H1 (cell line): Measurements from ENCODE around the gene HPS6. TPM values are rescaled to one million over a fixed set of nuclear protein-coding genes. Genes with fewer than 3 reads are reported as not detected.

Experiments used
- BACH1 ChIP-seq: IDR thresholded peaks from 2 replicates; pipeline ENCODE4 v1.6.1; 2012; ENCODE audit warnings: low read length, improper control_type of control experiment
- SUZ12 ChIP-seq: fragments of 200-600 bp; sonication (generic); IDR thresholded peaks from 2 replicates; pipeline ENCODE4 v1.6.1; 2012; ENCODE audit warnings: mild to moderate bottlenecking, inconsistent platforms, low read length, moderate library complexity, mixed read lengths
- polyA plus RNA-seq, 7 experiments: library from polyadenylated mRNA; depleted of rRNA in 3 of 7; stranded (reverse) in 5 of 7; unstranded in 2 of 7; fragments of >200 nt in 5 of 7; fragments of 200-250 nt in 2 of 7; gene quantifications; 1 replicate in 5 of 7; 2 replicates in 1 of 7; 4 replicates in 1 of 7; pipeline versions ENCODE4 v1.2.1 to v1.2.3, GENCODE V29; 2011 to 2013; ENCODE audit warnings: missing spikeins in 2 of 7, mixed read lengths in 2 of 7
- total RNA-seq: library from RNA; stranded (reverse); fragmentation: NEBNext Ultra II Directional; extraction: Animal tissue kit (Norgen Biotek cat#: 25700); gene quantifications from 2 replicates; pipeline ENCODE4 v1.2.1, GENCODE V29; 2021

Gene HPS6
- total and polyA plus RNA-seq, 2 of the 8 experiments (the other 6 are each of a cell fraction or from before 2014, with no cell fraction given), result 10.2 to 17.7 TPM

DNA sequence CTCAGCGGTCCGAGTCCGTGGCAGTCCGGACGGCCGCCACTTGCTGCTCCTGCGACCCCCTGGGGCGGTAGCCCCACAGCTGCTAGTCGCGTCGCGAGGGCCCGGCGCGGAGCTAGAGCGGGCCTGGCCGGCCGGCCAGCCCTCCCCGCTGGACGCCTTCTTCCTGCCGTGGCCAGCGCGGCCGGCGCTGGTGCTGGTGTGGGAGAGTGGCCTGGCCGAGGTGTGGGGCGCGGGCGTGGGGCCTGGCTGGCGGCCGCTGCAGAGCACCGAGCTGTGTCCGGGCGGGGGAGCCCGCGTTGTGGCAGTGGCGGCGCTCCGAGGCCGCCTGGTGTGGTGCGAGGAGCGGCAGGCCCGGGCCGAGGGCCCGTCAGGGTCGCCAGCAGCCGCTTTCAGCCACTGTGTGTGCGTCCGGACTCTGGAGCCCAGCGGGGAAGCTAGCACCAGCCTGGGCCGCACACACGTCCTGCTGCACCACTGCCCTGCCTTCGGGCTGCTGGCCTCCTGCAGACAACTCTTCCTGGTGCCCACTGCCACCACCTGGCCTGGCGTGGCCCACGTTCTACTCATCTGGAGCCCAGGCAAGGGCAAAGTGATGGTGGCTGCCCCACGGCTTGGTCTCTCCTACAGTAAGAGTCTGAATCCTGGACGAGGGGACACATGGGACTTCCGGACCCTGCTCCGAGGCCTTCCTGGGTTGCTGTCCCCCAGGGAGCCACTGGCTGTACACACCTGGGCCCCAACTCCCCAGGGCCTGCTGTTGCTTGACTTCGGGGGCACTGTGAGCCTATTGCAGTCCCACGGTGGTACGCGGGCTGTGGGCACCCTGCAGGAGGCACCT is 631 bp downstream of the HPS6 start (continued):
- TF ChIP-seq SUZ12, result peak; percentile 49; the same call in 1 of the 2 replicates
- no peak for TF ChIP-seq BACH1
